K562 (cell line): ENCODE data around the gene PPP2R5A. TPM values are rescaled to one million over a fixed set of nuclear protein-coding genes. Genes with fewer than 3 reads are reported as not detected.
A peak's percentile ranks its signal among the peaks of the same experiment; 100 is the strongest.

Experiments
- ATAC-seq: fragments of 200-7000 bp; cut with Tn5 transposase; 3 replicates; pipeline ENCODE4 v1.9.1; 2020; ENCODE audit warnings: moderate library complexity
- BruUV-seq: library from RNA; stranded (reverse); fragments of 400-500 nt; replicated peaks from 2 replicates; lab custom pipeline; 2021; lab: Mats Ljungman, UMichigan
- CTCF ChIA-PET: fragments of 300-600 bp; formaldehyde crosslinking; extraction: SDS; loops from one replicate; lab custom pipeline; 2021; ENCODE audit warnings: low intra/inter-chr PET ratio; lab: Yijun Ruan, JAX
- POLR2A ChIA-PET: fragments of 300-600, 350-650 bp; sonication (Branson Sonifier 250); formaldehyde crosslinking; extraction: SDS; loops from one replicate; lab custom pipeline; 2021; ENCODE audit warnings: antibody characterized with exemption, inconsistent platforms; lab: Yijun Ruan, JAX
- DNase-seq, 4 experiments: peaks; one replicate each; pipeline versions ENCODE4 v3.0.0 to v3.0.0-alpha.2; 2011 to 2018; ENCODE audit warnings: low spot score in 3 of 4, mixed read lengths in 3 of 4; ENCODE audit errors: extremely low read depth in 1 of 4
- FAIRE-seq: peaks from 2 replicates; lab custom pipeline; 2011; peaks lifted over from hg19 to GRCh38; lab: Jason Lieb, UNC
- H2AFZ ChIP-seq: 2 replicates; pipeline ENCODE4 v1.6.0; 2011; ENCODE audit warnings: low read depth, low read length, control low read depth, inconsistent platforms
- H3K27ac ChIP-seq: fragments of 200-600 bp; 3 replicates; pipeline ENCODE4 v1.8.0; 2011; ENCODE audit warnings: low read depth, mild to moderate bottlenecking, control low read depth, inconsistent platforms, low read length, moderate library complexity, mixed read lengths; ENCODE audit errors: extremely low read depth
- H3K27me3 ChIP-seq, 2 experiments: fragments of 300-600 bp in 1 of 2; 2 replicates in 1 of 2; 3 replicates in 1 of 2; pipeline versions ENCODE4 v1.6.0 to v1.8.0; 2011; ENCODE audit warnings: inconsistent platforms in 2 of 2, low read length in 2 of 2, mild to moderate bottlenecking in 1 of 2, mixed read lengths in 1 of 2, moderate library complexity in 1 of 2; ENCODE audit not compliant: control insufficient read depth in 2 of 2, insufficient read depth in 2 of 2
- H3K36me3 ChIP-seq: fragments of 300-600 bp; 3 replicates; pipeline ENCODE4 v1.8.0; 2011; ENCODE audit warnings: mild to moderate bottlenecking, low read length, inconsistent platforms; ENCODE audit not compliant: control insufficient read depth, insufficient read depth
- H3K4me1 ChIP-seq, 2 experiments: fragments of 200-600 bp in 1 of 2; replicated peaks in 1 of 2; 2 replicates in 1 of 2; 3 replicates in 1 of 2; pipeline versions ENCODE4 v1.5.1 to v1.8.0; 2011; ENCODE audit warnings: inconsistent platforms in 2 of 2, low read length in 2 of 2, mild to moderate bottlenecking in 1 of 2, mixed read lengths in 1 of 2, moderate library complexity in 1 of 2; ENCODE audit not compliant: control insufficient read depth in 2 of 2, insufficient read depth in 2 of 2
- H3K4me2 ChIP-seq: 2 replicates; pipeline ENCODE4 v1.6.1; 2011; ENCODE audit warnings: low read length, control low read depth, inconsistent platforms, mixed read lengths; ENCODE audit not compliant: insufficient read depth
- H3K4me3 ChIP-seq: fragments of 200-600 bp; sonication (generic), shearing (Covaris generic); 2 replicates; pipeline ENCODE4 v1.5.1; 2016; ENCODE audit warnings: control low read depth, inconsistent platforms
- H3K79me2 ChIP-seq: fragments of 200-600 bp; 3 replicates; pipeline ENCODE4 v1.8.0; 2011; ENCODE audit warnings: low read length, inconsistent platforms; ENCODE audit not compliant: control insufficient read depth, insufficient read depth
- H3K9ac ChIP-seq, 2 experiments: 2 replicates each; pipeline versions ENCODE4 v1.6.0 to v1.6.1; 2011; ENCODE audit warnings: low read depth in 2 of 2, low read length in 2 of 2, control low read depth in 1 of 2, inconsistent platforms in 1 of 2, mild to moderate bottlenecking in 1 of 2, mixed read lengths in 1 of 2; ENCODE audit not compliant: insufficient read depth in 1 of 2
- H3K9me1 ChIP-seq: one replicate; pipeline ENCODE4 v1.6.0; 2011; ENCODE audit warnings: inconsistent platforms, mild to moderate bottlenecking, low read length, moderate library complexity; ENCODE audit not compliant: control insufficient read depth, insufficient read depth
- H3K9me3 ChIP-seq: replicated peaks from 2 replicates; pipeline ENCODE4 v1.5.1; 2011; ENCODE audit warnings: low read depth, low read length, inconsistent platforms; ENCODE audit not compliant: control insufficient read depth, insufficient read depth
- H4K20me1 ChIP-seq: replicated peaks from 2 replicates; pipeline ENCODE4 v1.6.1; 2011; ENCODE audit warnings: low read length, inconsistent platforms, mixed read lengths; ENCODE audit not compliant: control insufficient read depth, insufficient read depth
- ATF1 ChIP-seq, 2 experiments: fragments of 450-650 bp in 1 of 2; IDR thresholded peaks; 2 replicates each; pipeline ENCODE4 v1.6.1; 2016; ENCODE audit warnings: missing compliant biosample characterization in 1 of 2, missing genetic modification characterization in 1 of 2
- ATF2 ChIP-seq: sonication (generic); formaldehyde crosslinking; IDR thresholded peaks from 2 replicates; pipeline ENCODE4 v1.8.1; 2022; ENCODE audit warnings: missing genetic modification reagents
- BCOR ChIP-seq: fragments of 450-650 bp; IDR thresholded peaks from 2 replicates; pipeline ENCODE4 v1.6.1; 2016
- BRD9 ChIP-seq: fragments of 450-650 bp; IDR thresholded peaks from 2 replicates; pipeline ENCODE4 v1.6.1; 2018; ENCODE audit warnings: low read depth; ENCODE audit not compliant: partially characterized antibody
- HDAC8 ChIP-seq: fragments of 450-650 bp; IDR thresholded peaks from 2 replicates; pipeline ENCODE4 v1.6.1; 2016; ENCODE audit warnings: mild to moderate bottlenecking, missing genetic modification characterization, moderate library complexity, missing compliant biosample characterization
- NR4A1 ChIP-seq, 2 experiments: fragments of 250-450 bp in 1 of 2; fragments of 450-650 bp in 1 of 2; sonication (Bioruptor Pico) in 1 of 2; IDR thresholded peaks; 2 replicates each; pipeline versions ENCODE4 v1.4.0 to v1.6.1; 2016 to 2020; ENCODE audit warnings: mild to moderate bottlenecking in 2 of 2, missing compliant biosample characterization in 1 of 2, missing genetic modification characterization in 1 of 2, moderate library complexity in 1 of 2
- PHF21A ChIP-seq: fragments of 450-650 bp; IDR thresholded peaks from 2 replicates; pipeline ENCODE4 v1.6.1; 2017; ENCODE audit warnings: low read depth, borderline replicate concordance
- POLR2A ChIP-seq: fragments of 450-650 bp; conservative IDR thresholded peaks from 2 replicates; pipeline ENCODE4 v1.6.1; 2016
- RBBP5 ChIP-seq: fragments of 200-600 bp; sonication (generic); IDR thresholded peaks from 2 replicates; pipeline ENCODE4 v1.6.1; 2012; ENCODE audit warnings: borderline replicate concordance, mild to moderate bottlenecking, low read length, control low read depth, inconsistent platforms; ENCODE audit not compliant: insufficient read depth, poor library complexity, severe bottlenecking
- SRSF9 ChIP-seq: fragments of 200-400 bp; formaldehyde crosslinking; IDR thresholded peaks from 2 replicates; pipeline ENCODE4 v1.6.1; 2017; ENCODE audit warnings: low read depth, low read length, borderline replicate concordance
- TEAD2 ChIP-seq: fragments of 450-650 bp; IDR thresholded peaks from 2 replicates; pipeline ENCODE4 v1.6.1; 2016; ENCODE audit warnings: missing genetic modification characterization, control low read depth, missing compliant biosample characterization
- TFAM ChIP-seq: fragments of 250-450 bp; sonication (Bioruptor Pico); conservative IDR thresholded peaks from 2 replicates; pipeline ENCODE4 v1.5.0; 2021; ENCODE audit warnings: mild to moderate bottlenecking, moderate library complexity
- TRIM24 ChIP-seq, 2 experiments: fragments of 450-650 bp; IDR thresholded peaks; 2 replicates each; pipeline ENCODE4 v1.6.1; 2016
- XRCC3 ChIP-seq: fragments of 450-650 bp; IDR thresholded peaks from 2 replicates; pipeline ENCODE4 v1.6.1; 2017; ENCODE audit warnings: mild to moderate bottlenecking, moderate library complexity
- ZC3H4 ChIP-seq: sonication (generic); formaldehyde crosslinking; IDR thresholded peaks from 2 replicates; pipeline ENCODE4 v1.9.0; 2021; ENCODE audit warnings: missing genetic modification reagents, borderline replicate concordance
- ZKSCAN1 ChIP-seq: fragments of 150-350 bp; IDR thresholded peaks from 2 replicates; pipeline ENCODE4 v1.6.1; 2016; ENCODE audit warnings: low read depth, low read length
- ZNF398 ChIP-seq: fragments of 250-450 bp; sonication (Bioruptor Pico); IDR thresholded peaks from 2 replicates; pipeline ENCODE4 v1.8.0; 2021; ENCODE audit warnings: moderate library complexity, mild to moderate bottlenecking, inconsistent platforms
- ZNF695 ChIP-seq: fragments of 450-650 bp; formaldehyde crosslinking; IDR thresholded peaks from 2 replicates; pipeline ENCODE4 v1.4.0; 2020; ENCODE audit warnings: mild to moderate bottlenecking, moderate library complexity
- WGBS: fragments of 100-300 bp; shearing (Covaris generic); methylation state at CpG from one replicate; pipeline ENCODE4 v1.1.6; 2016; ENCODE audit warnings: low coverage, mixed read lengths; ENCODE audit not compliant: insufficient coverage; ENCODE audit errors: missing lambda C conversion rate; 5-methylcytosine and 5-hydroxymethylcytosine counted together
- in situ Hi-C: fragments of 300-500 bp; cut with MboI; formaldehyde crosslinking; loops from 4 replicates; pipeline ENCODE4 v1.15.0; 2018; ENCODE audit warnings: inconsistent platforms, mixed read lengths
- intact Hi-C: fragments of 100-400 bp; cut with micrococcal nuclease; formaldehyde crosslinking; loops from 2 replicates; pipeline ENCODE4 v1.14.2; 2022
- polyA plus RNA-seq, 8 experiments: library from polyadenylated mRNA; depleted of rRNA in 4 of 8; stranded (reverse) in 5 of 8; unstranded in 3 of 8; fragments of >200 nt; fragmentation: Nextera tagmentation in 2 of 8; fragmentation: Illumina TruSeq in 1 of 8; extraction: Ambion mirVana in 2 of 8; extraction: Trizol in 1 of 8; gene quantifications; 2 replicates each; pipeline versions ENCODE4 v1.2.1 to v1.2.3, GENCODE V29; 2011 to 2014; ENCODE audit warnings: inconsistent platforms in 1 of 8, missing spikeins in 1 of 8
- total RNA-seq, 7 experiments: library from RNA; depleted of rRNA in 6 of 7; stranded (reverse); fragments of >200 nt in 6 of 7; fragmentation: Illumina TruSeq in 2 of 7; extraction: Trizol in 2 of 7; gene quantifications; 2 replicates each; pipeline versions ENCODE4 v1.2.1 to v1.2.3, GENCODE V29; 2011 to 2021; ENCODE audit warnings: low replicate concordance in 1 of 7

Gene PPP2R5A
- total and polyA plus RNA-seq, 9 of the 15 experiments (the other 6 are each of a cell fraction or from before 2014, with no cell fraction given): 26.9 to 106 (median 64.3) TPM

GRCh38 chr1:212241957-212242287 is 43.3 kb upstream of the PPP2R5A start (continued):
- TF ChIP-seq ZNF398 (CRISPR knock-in tag) (peak; percentile 52; the same call in 1 of the 2 replicates), BCOR (no peak)

GRCh38 chr1:212242288-212242984 is 42.8 kb upstream of the PPP2R5A start:
- 3% methylated on average over 11 of the region's 11 CpGs for WGBS
- intact Hi-C loops (loop anchor here (2.0 kb wide), 1 partner anchor 42 kb away; the partner anchor contains the start of gene PPP2R5A), in situ Hi-C loops (no loop called here)
- no TSS peak for BruUV-seq
- Histone ChIP-seq H3K4me1 (peaks cover 12 to 61% of the 10 kb centered on the region in 2 experiments), H2AFZ (peak overlapping the region; percentile 96), H3K27me3 (no peaks in the 10 kb centered on the region), H3K9ac (peak overlapping the region; percentile 30 to 70; a peak in 3 of 4 replicates), H3K4me2 (peak overlapping the region; percentile 66), H4K20me1 (no peaks in the 10 kb centered on the region), H3K36me3 (no peaks in the 10 kb centered on the region; the same call in 2 of the 3 replicates), H3K9me1 (no peaks in the 10 kb centered on the region), H3K79me2 (no peaks in the 10 kb centered on the region), H3K27ac (peak overlapping the region; percentile 89), H3K4me3 (peak overlapping the region; percentile 3; the same call in 1 of the 2 replicates), H3K9me3 (no peaks in the 10 kb centered on the region)
- DNase-seq (peak; percentile 71 to 93 (median 83)), FAIRE-seq (peak; percentile 73), ATAC-seq (peak; percentile 88)
- ChIA-PET POLR2A (interaction anchor here (0.5 to 3.5 kb wide), 20 partner anchors 8 to 188 kb away, joined by 3 to 16 read pairs (median 4); no protein-coding TSS in a partner anchor), CTCF (no interaction called here)
- peak; percentile 80 for TF ChIP-seq RBBP5
- TF ChIP-seq PHF21A: no peak
- TF ChIP-seq TEAD2: 0 out of 2 replicates have a peak, but pooled peaks have one; percentile 4
- TF ChIP-seq POLR2A: peak; percentile 61
- no peak for TF ChIP-seq TFAM (CRISPR knock-in tag)
- 0 out of 2 replicates have a peak, but pooled peaks have one; percentile 34 for TF ChIP-seq ZNF695 (CRISPR knock-in tag)
- TF ChIP-seq XRCC3: no peak
- TF ChIP-seq ZC3H4: no peak
- TF ChIP-seq ATF1 (CRISPR knock-in tag; IDR thresholded peaks at IDR 0.05): no peak
- TF ChIP-seq ATF1 (tag; IDR thresholded peaks at IDR 0.05): 0 out of 2 replicates have a peak, but pooled peaks have one; percentile 23
- TF ChIP-seq ZKSCAN1: no peak
- no peak for TF ChIP-seq HDAC8 (tag)
- no peak for TF ChIP-seq NR4A1 (CRISPR knock-in tag; IDR thresholded peaks at IDR 0.05)
- peak; percentile 42; the same call in 1 of the 2 replicates for TF ChIP-seq NR4A1 (tag; IDR thresholded peaks at IDR 0.05)
- no peak for TF ChIP-seq ATF2 (CRISPR knock-in tag)
- no peak for TF ChIP-seq BRD9
- TF ChIP-seq TRIM24 (IDR thresholded peaks at IDR 0.05): peak in 1 of 2 experiments; percentile 51; a peak in 2 of 4 replicates
- TF ChIP-seq SRSF9: no peak
